ENCODE measurements around the gene SLC25A51.

DNA sequence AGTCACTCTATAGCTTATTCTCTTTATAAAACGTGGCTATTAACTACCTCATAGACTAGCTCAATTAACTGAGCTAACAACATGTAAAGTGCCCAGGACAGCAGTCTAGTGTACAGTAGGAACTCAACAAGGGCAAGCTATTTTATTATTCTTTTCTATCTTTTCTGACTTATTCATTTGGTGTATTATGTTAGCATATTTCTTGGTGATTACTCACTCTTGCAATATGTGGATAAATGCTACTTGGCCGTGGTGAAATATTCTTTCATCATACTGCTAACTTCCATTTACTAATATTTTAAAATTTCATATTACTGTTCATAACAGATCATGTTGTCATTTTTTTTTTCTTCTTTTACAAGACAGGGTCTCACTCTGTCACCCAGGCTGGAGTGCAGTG lies 4.9 kb downstream of the SLC25A51 start:
- no peak for TF ChIP-seq POLR2AphosphoS5 (IDR thresholded peaks at IDR 0.05; ENCODE audit: borderline replicate concordance, low read depth, low read length)
- TF ChIP-seq EZH2 (IDR thresholded peaks at IDR 0.05) = no peak

Data from SK-N-MC (cell line).